ENCODE results near the gene ERC2. TPM values are rescaled to one million over a fixed set of nuclear protein-coding genes. Genes with fewer than 3 reads are reported as not detected.

The ERC2 gene
- total and polyA plus RNA-seq, 2 donors (not counting 3 experiments of a cell fraction or from before 2014, with no cell fraction given) = 5.6 to 15.5 TPM

DNA sequence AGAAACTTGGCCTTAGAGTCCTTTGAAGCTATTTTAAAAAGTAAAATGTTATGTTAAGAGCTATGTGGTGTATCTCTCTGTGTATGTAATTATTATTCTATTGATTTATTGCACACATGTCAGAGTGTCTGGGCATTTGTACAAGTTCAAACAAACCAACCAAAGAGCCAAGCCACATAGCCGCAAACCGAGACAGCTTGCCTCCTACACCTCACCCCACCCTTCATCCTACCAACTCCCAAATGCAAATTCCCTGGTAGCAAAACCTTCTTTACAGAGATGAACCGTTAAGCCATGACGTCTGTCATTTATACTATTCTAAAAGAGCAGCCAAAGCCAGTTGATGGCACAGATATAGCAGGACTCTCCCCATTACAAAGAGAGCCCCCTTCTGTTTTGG, 332.3 kb downstream of the ERC2 start:
- no peaks in the 10 kb centered on the region for H3K9me3 ChIP-seq (replicated peaks; ENCODE audit: control insufficient read depth, insufficient read depth, low read length)
- peaks cover 31% of the 10 kb centered on the region for H3K4me1 ChIP-seq (ENCODE audit: control insufficient read depth, extremely low read depth, insufficient read depth, low read length)
- H4K20me1 ChIP-seq (replicated peaks; ENCODE audit: control insufficient read depth, extremely low read depth, insufficient read depth, low read length) = no peaks in the 10 kb centered on the region
- H3K27ac ChIP-seq (ENCODE audit: insufficient read depth, low read depth, low read length) = no peak overlapping the region
- no peak overlapping the region for H3K4me2 ChIP-seq (ENCODE audit: insufficient read depth, low read length)
- dilution Hi-C loops (cut with MboI; ENCODE audit: extremely low pct_ligation_motif_present, low sequenced_read_pairs) = no loop called here
- H3K27me3 ChIP-seq (ENCODE audit: control insufficient read depth in 2 of 2, insufficient read depth in 2 of 2, low read length in 2 of 2) = no peaks in the 10 kb centered on the region
- H3K9me1 ChIP-seq (replicated peaks; ENCODE audit: control insufficient read depth, extremely low read depth, insufficient read depth, low read length) = no peaks in the 10 kb centered on the region
- ChIA-PET CTCF (interaction anchor here (1.5 kb wide), 1 partner anchor 16 kb away, joined by 5 read pairs; no protein-coding TSS in a partner anchor), POLR2A (no interaction called here)
- H2AFZ ChIP-seq (ENCODE audit: low read depth, low read length) = no peak overlapping the region
- no peak overlapping the region for H3K4me3 ChIP-seq (replicated peaks in 1 of 3; ENCODE audit: insufficient read depth in 1 of 3, low read depth in 1 of 3, low read length in 3 of 3)
- DNase-seq (ENCODE audit: low read depth, low spot score) (no peak), FAIRE-seq (no peak)
- H3K79me2 ChIP-seq (ENCODE audit: control insufficient read depth, insufficient read depth, low read length) = no peaks in the 10 kb centered on the region
- no peak overlapping the region for H3K9ac ChIP-seq (replicated peaks; ENCODE audit: extremely low read depth, insufficient read depth, low read length)
- intact Hi-C loops (cut with micrococcal nuclease) = loop anchor here (10.0 kb wide), 1 partner anchor 251 kb away; no protein-coding TSS in a partner anchor
- TF ChIP-seq GATA2 (IDR thresholded peaks at IDR 0.05; ENCODE audit: insufficient read depth, insufficient read length, low read depth, low read length) = no peak
- TF ChIP-seq EZH2 (IDR thresholded peaks at IDR 0.05; ENCODE audit: borderline replicate concordance, low read depth, low read length, severe bottlenecking) = no peak
- no peak for TF ChIP-seq MYC (IDR thresholded peaks at IDR 0.05; ENCODE audit: low read depth, low read length)
- no peak for TF ChIP-seq FOS (IDR thresholded peaks at IDR 0.05; ENCODE audit: borderline replicate concordance, insufficient read depth, low read length)
- no peaks in the 10 kb centered on the region for H3K36me3 ChIP-seq (ENCODE audit: control insufficient read depth in 2 of 2, extremely low read depth in 1 of 2, insufficient read depth in 2 of 2, low read length in 2 of 2)
- BruUV-seq (replicated peaks) = no TSS peak

DNA sequence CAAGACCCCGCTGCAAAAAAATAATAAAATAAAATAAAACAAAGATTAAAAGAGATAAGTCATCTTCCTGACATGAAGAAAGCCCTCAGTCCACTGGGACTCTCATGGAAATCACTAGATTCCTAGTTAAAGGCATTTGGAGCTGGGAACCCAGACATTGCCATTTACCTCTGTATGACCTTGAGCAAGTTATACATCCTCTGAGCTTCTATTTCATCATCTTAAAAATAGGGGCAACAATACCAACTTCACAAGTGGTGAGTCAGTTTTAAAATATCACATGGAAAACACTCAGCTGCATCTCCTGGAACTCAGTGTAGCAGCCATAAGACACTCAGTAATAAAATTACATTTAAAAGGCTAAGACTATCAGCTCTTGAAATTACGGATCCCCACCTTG, 334.8 kb downstream of the ERC2 start:
- DNase-seq (ENCODE audit: low read depth, low spot score) = peak; percentile 49
- H3K36me3 ChIP-seq (ENCODE audit: control insufficient read depth in 2 of 2, extremely low read depth in 1 of 2, insufficient read depth in 2 of 2, low read length in 2 of 2) = no peaks in the 10 kb centered on the region
- no peak overlapping the region for H3K9ac ChIP-seq (replicated peaks; ENCODE audit: extremely low read depth, insufficient read depth, low read length)
- no peaks in the 10 kb centered on the region for H3K79me2 ChIP-seq (ENCODE audit: control insufficient read depth, insufficient read depth, low read length)
- H3K27me3 ChIP-seq (ENCODE audit: control insufficient read depth in 2 of 2, insufficient read depth in 2 of 2, low read length in 2 of 2) = no peaks in the 10 kb centered on the region
- dilution Hi-C loops (cut with MboI; ENCODE audit: extremely low pct_ligation_motif_present, low sequenced_read_pairs) = no loop called here
- H3K27ac ChIP-seq (ENCODE audit: insufficient read depth, low read depth, low read length) = no peak overlapping the region
- CTCF ChIA-PET = interaction anchor here (0.7 to 1.4 kb wide), 2 partner anchors 10 to 118 kb away, joined by 3 to 8 read pairs; no protein-coding TSS in a partner anchor
- H2AFZ ChIP-seq (ENCODE audit: low read depth, low read length) = no peak overlapping the region
- intact Hi-C loops (cut with micrococcal nuclease) = loop anchor here (1.0 to 10.0 kb wide), 3 partner anchors 158 to 646 kb away; partner anchors contain the start of gene WNT5A
- no peaks in the 10 kb centered on the region for H4K20me1 ChIP-seq (replicated peaks; ENCODE audit: control insufficient read depth, extremely low read depth, insufficient read depth, low read length)
- no peak overlapping the region for H3K4me3 ChIP-seq (replicated peaks in 1 of 3; ENCODE audit: insufficient read depth in 1 of 3, low read depth in 1 of 3, low read length in 3 of 3)
- H3K4me1 ChIP-seq (ENCODE audit: control insufficient read depth, extremely low read depth, insufficient read depth, low read length) = peaks cover 31% of the 10 kb centered on the region
- BruUV-seq (replicated peaks) = no TSS peak
- TF ChIP-seq FOS (IDR thresholded peaks at IDR 0.05; ENCODE audit: borderline replicate concordance, insufficient read depth, low read length) (peak; percentile 29), POLR2AphosphoS5 (IDR thresholded peaks at IDR 0.05; ENCODE audit: insufficient read depth, low read depth, low read length) (no peak)
- H3K9me1 ChIP-seq (replicated peaks; ENCODE audit: control insufficient read depth, extremely low read depth, insufficient read depth, low read length) = no peaks in the 10 kb centered on the region
- no peak overlapping the region for H3K4me2 ChIP-seq (ENCODE audit: insufficient read depth, low read length)
- FAIRE-seq = no peak
- POLR2A ChIA-PET = no interaction called here
- H3K9me3 ChIP-seq (replicated peaks; ENCODE audit: control insufficient read depth, insufficient read depth, low read length) = no peaks in the 10 kb centered on the region
